SK-N-SH treated with all-trans-retinoic acid at 6 μM for 48 hours (cell line): ENCODE data around the gene ASB9.

Experiments used
- ARNTL ChIP-seq: fragments of 450-650 bp; formaldehyde crosslinking; IDR thresholded peaks from 2 replicates; pipeline ENCODE4 v1.5.0; 2020; ENCODE audit warnings: low read depth, mild to moderate bottlenecking, moderate library complexity, borderline replicate concordance
- BACH2 ChIP-seq: fragments of 250-450 bp; sonication (Bioruptor Pico); IDR thresholded peaks from 2 replicates; pipeline ENCODE4 v1.9.0; 2021; ENCODE audit warnings: mild to moderate bottlenecking, borderline replicate concordance
- TF ChIP-seq, protein P1 (sequence below): fragments of 250-450 bp; sonication (Bioruptor Pico); IDR thresholded peaks from 2 replicates; pipeline ENCODE4 v1.8.0; 2020; ENCODE audit warnings: mild to moderate bottlenecking, moderate library complexity, borderline replicate concordance

GRCh38 chrX:15240414-15240813, 29.5 kb downstream of the ASB9 start:
- TF ChIP-seq, protein P1, sequence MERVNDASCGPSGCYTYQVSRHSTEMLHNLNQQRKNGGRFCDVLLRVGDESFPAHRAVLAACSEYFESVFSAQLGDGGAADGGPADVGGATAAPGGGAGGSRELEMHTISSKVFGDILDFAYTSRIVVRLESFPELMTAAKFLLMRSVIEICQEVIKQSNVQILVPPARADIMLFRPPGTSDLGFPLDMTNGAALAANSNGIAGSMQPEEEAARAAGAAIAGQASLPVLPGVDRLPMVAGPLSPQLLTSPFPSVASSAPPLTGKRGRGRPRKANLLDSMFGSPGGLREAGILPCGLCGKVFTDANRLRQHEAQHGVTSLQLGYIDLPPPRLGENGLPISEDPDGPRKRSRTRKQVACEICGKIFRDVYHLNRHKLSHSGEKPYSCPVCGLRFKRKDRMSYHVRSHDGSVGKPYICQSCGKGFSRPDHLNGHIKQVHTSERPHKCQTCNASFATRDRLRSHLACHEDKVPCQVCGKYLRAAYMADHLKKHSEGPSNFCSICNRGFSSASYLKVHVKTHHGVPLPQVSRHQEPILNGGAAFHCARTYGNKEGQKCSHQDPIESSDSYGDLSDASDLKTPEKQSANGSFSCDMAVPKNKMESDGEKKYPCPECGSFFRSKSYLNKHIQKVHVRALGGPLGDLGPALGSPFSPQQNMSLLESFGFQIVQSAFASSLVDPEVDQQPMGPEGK (CRISPR knock-in tag): no peak
- TF ChIP-seq BACH2 (CRISPR knock-in tag): no peak
- TF ChIP-seq ARNTL: no peak
